Measurements from ENCODE around the gene WT1.

Gene WT1

DNA sequence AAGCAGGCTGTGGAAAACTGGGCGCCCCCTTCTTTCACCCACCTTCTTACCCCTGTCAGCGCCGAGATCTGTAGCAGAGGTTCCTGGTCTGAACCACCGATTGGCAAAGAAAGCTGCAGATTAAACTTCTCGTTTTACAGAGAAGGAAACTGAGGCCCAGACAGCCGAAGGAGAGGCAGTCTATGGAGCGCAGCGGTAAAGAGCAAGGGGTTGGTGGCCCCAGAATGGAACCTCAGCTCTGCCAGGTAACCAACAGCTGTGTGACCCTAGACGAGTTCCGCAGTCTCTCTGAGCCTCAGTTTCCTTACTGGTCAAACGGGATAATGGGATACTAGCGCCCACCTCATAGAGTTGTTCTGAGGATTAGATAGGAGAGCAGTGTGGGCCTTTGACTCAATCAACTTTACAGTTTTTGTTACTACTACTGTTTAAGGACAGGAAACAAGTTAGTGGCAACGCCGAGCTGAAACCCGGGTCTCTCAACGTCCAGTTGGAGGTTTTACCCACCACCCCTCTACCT is 3.1 kb upstream of the WT1 start:
- no peak for DNase-seq (ENCODE audit: low read depth)

DNA sequence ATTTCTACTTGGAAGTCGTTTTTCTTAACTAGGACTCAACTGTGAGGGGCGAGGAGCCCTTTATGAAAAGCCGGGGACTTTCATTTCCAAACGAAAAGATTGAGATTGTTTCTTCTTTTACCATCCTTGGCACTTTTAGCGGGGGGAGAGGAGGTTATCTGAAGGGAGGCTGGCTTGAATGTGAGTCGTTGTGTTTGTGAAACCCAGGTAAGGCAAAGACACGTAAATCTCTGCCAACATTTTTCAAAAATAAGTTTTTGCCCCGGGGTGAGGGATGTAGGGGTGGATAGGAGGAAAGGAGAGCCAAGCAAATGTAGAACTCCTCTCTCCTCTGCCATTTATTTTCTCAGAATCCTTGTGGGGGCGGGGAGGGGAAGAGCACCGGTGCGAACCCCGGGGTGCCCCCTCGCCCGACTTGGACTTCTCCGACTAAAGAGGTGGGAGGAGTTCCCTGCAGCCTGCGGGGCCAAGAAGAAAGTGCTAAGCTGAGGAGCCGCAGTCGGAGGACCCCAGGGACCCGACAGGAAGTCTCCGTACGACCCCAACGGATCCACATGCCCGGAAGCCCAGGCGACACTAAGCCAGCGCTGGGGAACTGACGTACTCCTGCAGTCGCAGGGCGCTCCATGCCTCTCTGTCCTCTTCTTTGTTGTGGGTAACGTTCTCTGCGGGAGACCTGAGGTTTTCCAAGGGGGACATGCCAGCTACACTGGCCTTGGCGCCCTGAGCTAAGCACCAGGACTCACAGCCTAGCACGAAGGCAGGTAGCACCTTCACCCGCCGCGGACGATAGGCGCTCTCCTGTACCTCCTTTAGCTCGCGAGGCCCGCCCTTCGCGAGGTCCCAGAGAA is 2.4 kb upstream of the WT1 start:
- no peak for DNase-seq (ENCODE audit: low read depth)

DNA sequence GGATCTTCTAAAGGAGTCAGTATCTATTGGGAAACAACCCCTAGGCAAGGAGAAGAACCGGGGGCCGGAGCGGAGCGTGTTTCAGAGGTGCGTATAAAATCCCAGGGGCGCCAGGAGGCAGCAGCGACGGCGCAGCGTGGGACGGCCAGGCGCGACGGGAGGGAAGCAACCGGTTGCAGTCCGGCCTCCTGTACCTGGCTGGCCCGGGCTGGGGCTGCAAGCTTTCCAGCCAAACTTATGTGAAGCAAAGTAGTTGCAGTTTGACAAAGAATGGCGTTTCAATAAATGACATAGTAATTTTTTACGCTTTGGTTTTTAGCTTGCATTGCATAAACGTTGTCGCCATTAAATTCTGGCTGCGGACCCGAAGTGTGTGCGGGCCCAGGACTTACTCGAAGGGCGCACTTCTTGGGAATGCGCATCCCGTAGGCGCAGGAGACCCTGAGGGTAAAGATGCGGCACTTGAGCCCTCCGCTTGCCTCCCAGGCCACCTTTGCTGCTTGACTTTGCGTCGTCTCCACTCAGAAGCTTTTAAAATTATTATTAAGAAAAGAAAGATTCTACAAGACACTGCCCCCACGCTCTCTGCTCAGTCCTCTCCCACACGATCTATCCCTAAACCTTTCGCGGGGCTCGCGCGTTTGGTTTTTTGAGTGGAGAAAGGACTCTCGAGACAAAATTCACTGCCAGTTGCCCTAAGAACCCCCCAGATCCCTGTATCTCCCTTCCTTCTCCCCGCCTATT is 1.6 kb upstream of the WT1 start:
- DNase-seq (ENCODE audit: low read depth) = no peak

DNA sequence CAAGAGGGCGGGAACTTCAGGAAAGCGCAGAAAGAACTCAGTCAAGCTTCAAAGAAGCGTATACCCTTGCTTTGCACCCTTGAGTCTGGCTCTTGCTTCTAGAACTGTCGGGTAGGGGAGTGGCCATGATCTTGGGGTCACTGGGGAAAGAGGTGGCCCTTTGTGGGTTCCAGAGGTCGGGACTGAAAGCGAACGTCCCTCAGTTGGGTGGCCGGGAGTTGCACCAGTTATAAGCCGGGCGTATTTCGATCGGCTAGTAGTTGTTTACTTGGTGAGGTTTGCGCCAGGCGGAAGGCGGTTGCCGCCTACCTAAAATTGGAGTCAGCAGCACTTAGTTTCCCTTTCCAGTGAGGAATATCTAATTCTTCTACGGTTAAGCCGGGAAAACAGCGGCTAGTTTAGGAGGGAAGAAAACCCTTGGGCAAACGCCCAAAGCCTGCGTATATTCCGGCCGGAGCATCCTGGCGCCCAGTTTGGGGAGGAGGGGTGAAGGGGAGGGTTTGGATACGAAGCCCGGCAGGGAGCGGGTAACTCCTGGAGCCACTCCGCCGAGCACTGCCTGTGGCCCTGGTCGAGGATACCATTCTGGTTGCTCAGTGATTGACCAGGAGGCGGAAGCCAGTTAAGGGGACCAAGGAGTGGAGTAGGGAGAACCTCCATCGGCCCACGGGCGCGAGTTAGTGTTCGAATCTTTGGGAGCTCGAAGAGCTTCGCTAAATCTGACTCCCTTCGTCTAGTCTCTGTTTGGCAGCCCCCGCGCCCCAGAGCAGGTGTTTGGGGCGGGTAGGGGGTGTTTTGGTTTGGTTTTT is 807 bp upstream of the WT1 start:
- no peak for DNase-seq (ENCODE audit: low read depth)

GRCh38 chr11:32435152-32435480 is 223 bp downstream of the WT1 start:
- no peak for DNase-seq (ENCODE audit: low read depth)

DNA sequence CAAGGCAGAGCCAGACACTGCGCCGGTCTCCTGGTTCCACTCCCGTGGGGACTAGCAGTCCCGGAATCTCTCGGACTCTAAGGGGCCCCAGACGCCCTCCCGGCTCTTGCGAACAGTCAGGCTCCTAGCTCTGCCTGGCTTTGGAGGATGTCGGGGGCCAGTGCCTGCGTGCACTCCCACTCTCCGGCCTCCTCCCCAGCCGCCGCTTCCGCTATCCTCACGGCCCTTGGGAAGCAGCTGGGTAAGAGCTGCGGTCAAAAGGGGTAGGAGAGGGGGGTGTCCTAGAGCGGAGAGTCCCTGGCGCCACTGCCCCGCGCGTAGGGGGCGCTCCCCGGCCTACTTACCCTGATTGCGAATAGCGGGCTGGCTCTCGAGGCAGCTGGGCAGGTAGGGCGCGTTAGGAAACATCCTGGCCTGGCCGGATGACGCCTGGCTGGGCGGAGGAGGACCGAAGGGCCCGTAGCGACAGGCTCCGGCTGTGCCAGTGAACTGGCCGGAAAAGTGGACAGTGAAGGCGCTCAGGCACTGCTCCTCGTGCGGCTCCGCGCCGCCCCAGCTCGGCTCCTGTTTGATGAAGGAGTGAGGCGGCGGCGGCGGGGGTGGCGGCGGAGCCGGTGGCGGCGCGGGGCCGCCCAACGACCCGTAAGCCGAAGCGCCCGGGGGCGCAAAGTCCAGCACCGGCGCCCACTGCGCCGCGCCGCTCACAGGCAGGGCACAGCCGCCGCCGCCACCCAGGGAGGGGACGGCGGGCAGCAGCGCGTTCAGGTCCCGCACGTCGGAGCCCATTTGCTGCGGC is 785 bp downstream of the WT1 start:
- DNase-seq (ENCODE audit: low read depth) = no peak

DNA sequence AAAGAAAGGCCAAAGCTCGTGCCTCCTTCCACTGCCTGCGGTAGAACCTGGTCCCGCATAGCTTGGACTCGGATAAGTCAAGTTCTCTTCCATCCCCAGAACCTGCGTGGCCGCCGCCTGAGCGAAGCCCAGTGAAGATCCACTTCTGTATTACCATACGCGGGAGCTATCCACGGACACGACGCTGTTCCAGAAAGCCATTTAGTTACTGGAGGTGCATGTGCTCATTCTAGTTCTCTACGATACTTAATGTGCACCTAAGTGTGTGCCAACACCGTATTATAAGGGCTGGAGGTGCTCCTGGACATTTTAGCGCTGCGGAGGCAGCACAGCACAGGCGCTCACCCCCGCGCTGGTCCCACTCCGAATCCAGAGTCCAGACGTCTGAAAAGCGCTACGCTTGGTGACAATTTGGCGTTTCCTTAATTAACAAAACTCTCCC is 1.4 kb downstream of the WT1 start:
- DNase-seq (ENCODE audit: low read depth) = no peak

DNA sequence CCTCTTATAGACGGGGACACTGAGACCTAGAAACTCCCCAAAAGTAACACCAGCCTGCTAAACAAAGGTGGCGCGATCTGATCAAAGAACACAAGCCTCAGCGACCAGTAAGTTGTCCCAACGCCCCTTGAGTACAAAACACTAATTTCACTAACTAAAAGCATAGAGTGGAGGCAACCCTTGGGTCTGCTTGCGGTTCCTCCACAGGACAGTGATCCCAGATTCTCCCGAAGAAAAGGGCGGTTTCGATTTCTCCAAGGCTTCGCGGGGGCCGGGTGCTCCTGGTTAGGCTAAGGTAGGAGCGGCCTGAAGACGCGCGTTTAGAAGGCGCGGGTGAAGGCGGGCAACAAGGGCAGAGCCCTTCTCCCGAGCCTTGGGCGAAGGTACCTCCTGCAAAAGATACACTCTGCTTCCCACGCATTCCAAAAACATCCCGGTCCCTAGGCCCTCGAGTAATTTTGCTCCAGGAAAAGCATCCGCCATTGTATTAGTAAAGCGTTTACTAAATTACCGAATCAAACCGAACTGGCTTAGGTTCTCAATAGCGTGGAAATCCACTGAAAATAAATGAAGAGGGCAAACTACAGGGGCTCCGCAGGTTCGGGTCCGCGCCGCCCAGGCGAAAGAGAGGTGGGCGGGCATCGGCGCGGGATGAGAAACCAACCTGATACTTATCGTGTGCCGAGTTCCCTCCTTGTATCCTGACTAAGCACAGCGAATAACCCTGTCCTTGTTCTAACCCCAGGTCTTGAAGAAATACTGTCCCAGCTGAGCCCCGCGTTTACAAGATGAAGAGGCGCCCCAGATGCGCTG is 2.0 kb downstream of the WT1 start:
- DNase-seq (ENCODE audit: low read depth) = no peak

GRCh38 chr11:32432565-32432964 is 2.8 kb downstream of the WT1 start:
- no peak for DNase-seq (ENCODE audit: low read depth)

GRCh38 chr11:32430568-32431381 is 4.6 kb downstream of the WT1 start:
- DNase-seq (ENCODE audit: low read depth) = no peak

DNA sequence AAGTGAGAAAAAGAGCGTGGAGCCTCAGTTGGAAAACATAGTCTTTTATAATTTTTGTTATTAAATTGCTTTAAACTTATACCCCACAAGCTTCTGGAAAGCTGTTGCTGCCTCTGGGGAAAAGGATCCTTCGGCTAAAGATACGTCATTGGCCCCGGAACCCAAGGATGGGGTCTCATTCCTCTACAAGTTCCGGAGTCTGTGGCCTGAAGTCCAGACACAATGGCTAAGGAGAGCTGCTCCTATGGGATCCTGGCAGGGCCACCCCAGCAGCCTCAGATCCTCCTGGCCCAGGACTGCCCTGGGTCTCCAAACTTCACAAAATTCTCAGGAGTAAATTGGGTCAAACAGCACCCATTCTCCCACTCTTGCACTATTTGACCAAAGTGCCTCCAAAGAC is 5.9 kb downstream of the WT1 start:
- DNase-seq (ENCODE audit: low read depth) = no peak

DNA sequence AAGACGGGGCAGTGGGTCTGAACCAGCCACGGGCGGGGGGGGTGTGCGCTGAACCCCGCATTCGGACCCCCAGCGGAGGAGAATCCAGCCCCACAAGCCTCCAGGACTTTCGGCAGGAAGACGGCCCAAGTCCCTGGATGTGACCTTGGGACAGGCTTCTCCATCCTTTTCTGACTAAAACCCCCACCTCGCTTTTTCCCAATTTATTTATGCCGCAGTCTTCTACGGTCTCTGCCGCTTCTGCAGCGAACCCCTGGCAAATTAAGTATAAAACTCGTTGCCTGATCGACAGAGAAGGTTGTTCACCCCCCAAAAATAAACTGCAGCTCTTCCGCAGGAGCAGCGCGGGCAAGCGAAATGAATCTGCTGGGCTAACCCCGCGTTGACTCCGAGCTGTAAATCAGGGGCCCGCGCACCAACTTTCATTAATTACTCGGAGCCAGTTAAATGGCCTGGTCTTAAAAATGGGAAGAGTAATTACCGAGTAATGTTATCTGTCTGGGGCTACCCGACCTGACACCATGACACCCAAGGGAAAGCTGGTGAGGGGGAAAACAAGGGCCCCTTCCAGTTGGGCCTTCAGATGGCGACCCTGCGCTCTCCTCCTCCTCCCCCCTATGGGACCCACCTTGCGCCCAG is 6.6 kb downstream of the WT1 start:
- no peak for DNase-seq (ENCODE audit: low read depth)

GRCh38 chr11:32427935-32428664 is 7.2 kb downstream of the WT1 start:
- DNase-seq (ENCODE audit: low read depth) = no peak

DNA sequence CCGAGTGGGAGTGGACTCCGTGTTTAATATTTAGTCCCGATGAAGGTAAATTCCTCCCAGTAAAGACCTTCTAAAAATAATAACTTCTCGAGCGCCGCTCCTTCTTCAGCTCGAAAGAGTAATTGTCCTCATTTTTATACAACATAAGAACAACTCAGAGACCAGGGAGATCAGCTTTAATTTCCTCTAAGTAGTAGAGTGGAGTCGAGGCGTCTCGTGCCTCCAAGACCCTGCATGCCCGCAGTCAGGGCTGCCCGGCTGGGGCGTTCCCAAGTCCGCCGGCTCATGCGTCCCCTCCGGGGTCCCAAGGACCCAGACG is 7.8 kb downstream of the WT1 start:
- no peak for DNase-seq (ENCODE audit: low read depth)

DNA sequence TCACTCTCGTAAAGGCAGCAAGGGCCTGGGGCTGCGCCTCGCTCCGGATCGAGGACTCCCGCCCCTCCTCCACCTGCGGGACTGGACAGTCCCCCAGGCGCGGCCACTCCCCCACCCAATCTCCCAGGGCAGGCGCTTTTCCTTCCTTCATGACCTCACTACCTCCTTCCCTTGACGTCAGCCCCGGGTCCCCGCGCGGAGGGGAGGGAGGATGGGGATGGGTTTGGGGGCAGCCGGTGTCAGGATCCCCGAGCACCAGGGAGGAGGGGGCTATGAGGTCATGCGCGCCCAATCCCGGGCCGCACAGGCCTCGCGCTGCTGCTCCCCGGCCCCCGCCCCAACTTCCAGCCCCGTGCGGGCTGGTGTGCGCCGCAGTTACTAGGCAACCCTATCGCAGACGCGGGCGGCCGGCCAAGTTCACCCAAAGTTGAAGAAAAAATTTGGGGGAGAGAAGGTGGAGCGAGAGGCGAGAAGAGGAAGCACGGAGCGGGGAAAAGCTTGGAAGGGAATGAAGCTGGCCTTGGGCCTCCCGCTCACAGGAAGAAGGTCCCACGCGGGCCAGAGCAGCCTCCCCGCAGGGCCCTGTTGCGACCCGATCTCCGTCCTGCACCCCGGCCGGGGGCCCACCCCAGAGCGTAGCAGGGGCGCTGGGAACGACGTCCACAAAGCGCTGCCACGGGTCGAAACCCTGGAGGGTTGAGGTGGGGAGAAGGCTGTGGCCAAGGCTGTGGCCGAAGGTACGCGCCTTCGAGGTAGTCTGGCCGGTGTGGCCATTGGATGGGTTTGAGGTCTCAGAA is 8.3 kb downstream of the WT1 start:
- no peak for DNase-seq (ENCODE audit: low read depth)

DNA sequence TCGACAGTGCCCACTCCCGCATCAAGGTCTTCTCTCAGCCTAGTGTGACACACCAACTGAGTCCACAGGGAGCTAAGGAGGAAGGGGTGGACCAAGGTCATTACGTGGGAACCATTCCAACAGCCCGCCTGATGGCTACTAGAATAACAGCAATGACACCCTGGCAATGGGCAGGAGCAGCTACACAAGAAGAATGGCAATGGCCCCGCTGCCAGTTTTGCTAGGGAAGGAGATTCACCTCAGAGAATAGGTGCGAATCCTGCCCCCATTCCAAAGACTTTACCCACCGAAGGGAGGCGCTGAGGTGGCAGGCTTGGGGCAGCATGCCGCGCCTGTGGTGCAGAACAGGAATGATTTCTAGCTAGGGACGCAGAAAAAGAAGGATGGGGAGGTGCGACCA is 9.1 kb downstream of the WT1 start:
- no peak for DNase-seq (ENCODE audit: low read depth)

GRCh38 chr11:32425761-32426160 is 9.6 kb downstream of the WT1 start:
- DNase-seq (ENCODE audit: low read depth) = no peak

- no peak for DNase-seq (ENCODE audit: low read depth)
These were observed 12.8 kb downstream of the WT1 start for GRCh38 chr11:32422545-32422944.

Measured in activated T-cell treated with anti-CD3 and anti-CD28 coated beads for 48 hours (primary cell).